HG03354 (cell line): ENCODE data around the gene CHRDL1.

Source experiments
- ATAC-seq: cut with Tn5 transposase; IDR thresholded peaks from one replicate; pipeline ENCODE4 v1.9.1; 2021; ENCODE audit warnings: mild to moderate bottlenecking; ENCODE audit not compliant: unreplicated experiment, poor library complexity, severe bottlenecking

CHRDL1 gene

GRCh38 chrX:110745288-110745687, 50.3 kb downstream of the CHRDL1 start:
- ATAC-seq, result no peak

- peak; percentile 63 for ATAC-seq
Observed at GRCh38 chrX:110743679-110744340, 51.8 kb downstream of the CHRDL1 start.

- no peak for ATAC-seq
Observed at GRCh38 chrX:110741213-110741796, 54.3 kb downstream of the CHRDL1 start.

- no peak for ATAC-seq
Observed at GRCh38 chrX:110734894-110735541, 60.6 kb downstream of the CHRDL1 start.

- no peak for ATAC-seq
Observed at GRCh38 chrX:110734271-110734670, 61.3 kb downstream of the CHRDL1 start.

- ATAC-seq, result no peak
Observed at GRCh38 chrX:110733166-110733565, 62.5 kb downstream of the CHRDL1 start.

- ATAC-seq, result no peak
Observed at GRCh38 chrX:110732266-110732665, 63.4 kb downstream of the CHRDL1 start.

GRCh38 chrX:110723844-110724243, 71.8 kb downstream of the CHRDL1 start:
- ATAC-seq, result no peak

- ATAC-seq, result no peak
Observed at GRCh38 chrX:110722135-110722534, 73.5 kb downstream of the CHRDL1 start.

- ATAC-seq, result no peak
Observed at GRCh38 chrX:110713666-110714065, 82.0 kb downstream of the CHRDL1 start.

- ATAC-seq, result no peak
Observed at GRCh38 chrX:110706446-110706845, 89.2 kb downstream of the CHRDL1 start.

- no peak for ATAC-seq
Observed at GRCh38 chrX:110703641-110704040, 92.0 kb downstream of the CHRDL1 start.

GRCh38 chrX:110699109-110699508, 96.5 kb downstream of the CHRDL1 start:
- peak; percentile 53 for ATAC-seq

- ATAC-seq, result peak; percentile 76
Observed at GRCh38 chrX:110698696-110699095, 96.9 kb downstream of the CHRDL1 start.

- peak; percentile 55 for ATAC-seq
Observed at GRCh38 chrX:110692866-110693265, 102.8 kb downstream of the CHRDL1 start.

- no peak for ATAC-seq
Observed at GRCh38 chrX:110691446-110691845, 104.2 kb downstream of the CHRDL1 start.

- ATAC-seq, result no peak
Observed at GRCh38 chrX:110684653-110685052, 111.0 kb downstream of the CHRDL1 start.

- no peak for ATAC-seq
Observed at GRCh38 chrX:110683925-110684324, 111.7 kb downstream of the CHRDL1 start.

GRCh38 chrX:110678591-110678990, 117.0 kb downstream of the CHRDL1 start:
- ATAC-seq, result no peak

- ATAC-seq, result no peak
Observed at GRCh38 chrX:110675886-110676285, 119.7 kb downstream of the CHRDL1 start.
